Mammary epithelial cell (primary cell): Measurements from ENCODE around the gene COLQ.

Experiments
- CTCF ChIP-seq, 2 donors: IDR thresholded peaks in 1 of 2; conservative IDR thresholded peaks in 1 of 2; 2 replicates each; pipeline ENCODE4 v1.5.1; 2011 to 2012; ENCODE audit warnings: inconsistent platforms in 2 of 2, low read length in 2 of 2, mild to moderate bottlenecking in 2 of 2, control low read depth in 1 of 2, low read depth in 1 of 2; ENCODE audit not compliant: insufficient read depth in 1 of 2; ENCODE audit errors: extremely low read depth in 1 of 2
- EZH2 ChIP-seq: IDR thresholded peaks from 2 replicates; pipeline ENCODE4 v1.6.1; 2012; ENCODE audit warnings: low read length, inconsistent platforms, borderline replicate concordance

GRCh38 chr3:15499536-15499935 is 22.0 kb downstream of the COLQ start:
- TF ChIP-seq CTCF (conservative IDR thresholded peaks at IDR 0.05 in 1 of 2, IDR thresholded peaks at IDR 0.05 in 1 of 2; ENCODE audit: extremely low read depth in 1 of 2, insufficient read depth in 1 of 2, low read depth in 1 of 2, low read length in 2 of 2) = no peak
- no peak for TF ChIP-seq EZH2
